Neural cell (in vitro differentiated cells): Measurements from ENCODE around the gene METRN. TPM values are rescaled to one million over a fixed set of nuclear protein-coding genes. Genes with fewer than 3 reads are reported as not detected.

Source experiments
- H2AFZ ChIP-seq: fragments of 200-600, 300-800 bp; sonication (generic), shearing (Covaris generic); 2 replicates; pipeline ENCODE4 v1.6.0; 2014; ENCODE audit warnings: low read depth, mild to moderate bottlenecking, antibody characterized with exemption, low read length, moderate library complexity
- H3F3A ChIP-seq: fragments of 200-600 bp; shearing (Covaris generic); 2 replicates; pipeline ENCODE4 v1.6.1; 2016; ENCODE audit warnings: mild to moderate bottlenecking, moderate library complexity, mixed read lengths, antibody characterized with exemption, low read length; ENCODE audit not compliant: insufficient read depth, poor library complexity, severe bottlenecking
- H3K27ac ChIP-seq: fragments of 200-600, 300-800 bp; sonication (generic), shearing (Covaris generic); 2 replicates; pipeline ENCODE4 v1.5.1; 2014; ENCODE audit warnings: mild to moderate bottlenecking, low read length, moderate library complexity
- H3K27me3 ChIP-seq: fragments of 300-800, 200-600 bp; sonication (generic), shearing (Covaris generic); 2 replicates; pipeline ENCODE4 v1.6.0; 2014; ENCODE audit warnings: mild to moderate bottlenecking, low read depth, low read length, moderate library complexity; ENCODE audit not compliant: insufficient read depth
- H3K36me3 ChIP-seq: fragments of 300-800, 200-600 bp; sonication (generic), shearing (Covaris generic); 2 replicates; pipeline ENCODE4 v1.5.1; 2014; ENCODE audit warnings: mild to moderate bottlenecking, antibody characterized with exemption, low read length, moderate library complexity; ENCODE audit not compliant: insufficient read depth
- H3K4me2 ChIP-seq: fragments of 300-800, 200-600 bp; sonication (generic), shearing (Covaris generic); 2 replicates; pipeline ENCODE4 v1.6.0; 2014; ENCODE audit warnings: mild to moderate bottlenecking, low read length
- H3K4me3 ChIP-seq: fragments of 300-800, 200-600 bp; sonication (generic), shearing (Covaris generic); 2 replicates; pipeline ENCODE4 v1.5.1; 2014; ENCODE audit warnings: mild to moderate bottlenecking, low read length, moderate library complexity
- H3K79me2 ChIP-seq: fragments of 200-600 bp; shearing (Covaris generic); replicated peaks from 2 replicates; pipeline ENCODE4 v1.6.0; 2014; ENCODE audit warnings: mild to moderate bottlenecking, low read length, moderate library complexity; ENCODE audit not compliant: insufficient read depth
- H3K9ac ChIP-seq: fragments of 300-800, 200-600 bp; sonication (generic), shearing (Covaris generic); 2 replicates; pipeline ENCODE4 v1.6.1; 2016; ENCODE audit warnings: mild to moderate bottlenecking, low read length, mixed read lengths
- H3K9me2 ChIP-seq: fragments of 200-600 bp; shearing (Covaris generic); 2 replicates; pipeline ENCODE4 v1.6.1; 2016; ENCODE audit warnings: mild to moderate bottlenecking, low read length, mixed read lengths; ENCODE audit not compliant: insufficient read depth
- H3K9me3 ChIP-seq: fragments of 200-600, 300-800 bp; sonication (generic), shearing (Covaris generic); 2 replicates; pipeline ENCODE4 v1.6.1; 2016; ENCODE audit warnings: mild to moderate bottlenecking, mixed run types, low read length, moderate library complexity, mixed read lengths
- H4K20me1 ChIP-seq: fragments of 200-600 bp; shearing (Covaris generic); 2 replicates; pipeline ENCODE4 v1.6.1; 2016; ENCODE audit warnings: mild to moderate bottlenecking, mixed run types; ENCODE audit not compliant: insufficient read depth
- CTCF ChIP-seq: fragments of 450-650 bp; IDR thresholded peaks from 2 replicates; pipeline ENCODE4 v1.5.1; 2014; ENCODE audit warnings: antibody characterized with exemption, mild to moderate bottlenecking, moderate library complexity; ENCODE audit not compliant: poor library complexity, severe bottlenecking
- EP300 ChIP-seq: fragments of 450-650 bp; conservative IDR thresholded peaks from 2 replicates; pipeline ENCODE4 v1.6.1; 2014; ENCODE audit warnings: antibody characterized with exemption, mild to moderate bottlenecking, moderate library complexity; ENCODE audit not compliant: poor library complexity, severe bottlenecking
- EZH2 ChIP-seq: fragments of 200-600, 300-800 bp; shearing (Covaris generic), sonication (generic); IDR thresholded peaks from 2 replicates; pipeline ENCODE4 v1.6.1; 2014; ENCODE audit warnings: antibody characterized with exemption, low read length, borderline replicate concordance, mild to moderate bottlenecking; ENCODE audit not compliant: insufficient read depth, poor library complexity, severe bottlenecking
- MXI1 ChIP-seq: fragments of 450-650 bp; conservative IDR thresholded peaks from 2 replicates; pipeline ENCODE4 v1.6.1; 2014; ENCODE audit warnings: antibody characterized with exemption, mild to moderate bottlenecking; ENCODE audit not compliant: poor library complexity, severe bottlenecking
- POLR2AphosphoS5 ChIP-seq: IDR thresholded peaks from 2 replicates; pipeline ENCODE4 v1.6.1; 2012
- RAD21 ChIP-seq: fragments of 450-650 bp; conservative IDR thresholded peaks from 2 replicates; pipeline ENCODE4 v1.6.1; 2014; ENCODE audit warnings: antibody characterized with exemption, mild to moderate bottlenecking, moderate library complexity
- REST ChIP-seq: IDR thresholded peaks from 2 replicates; pipeline ENCODE4 v1.6.1; 2012; ENCODE audit warnings: borderline replicate concordance
- SMC3 ChIP-seq: fragments of 450-650 bp; conservative IDR thresholded peaks from 2 replicates; pipeline ENCODE4 v1.6.1; 2014; ENCODE audit warnings: antibody characterized with exemption, mild to moderate bottlenecking, moderate library complexity; ENCODE audit not compliant: poor library complexity
- TAF1 ChIP-seq: IDR thresholded peaks from 2 replicates; pipeline ENCODE4 v1.6.1; 2012; ENCODE audit warnings: low read depth
- polyA plus RNA-seq: library from polyadenylated mRNA; depleted of rRNA; stranded (reverse); fragments of >200 nt; gene quantifications from 2 replicates; pipeline ENCODE4 v1.2.3, GENCODE V29; 2014

Gene METRN
- polyA plus RNA-seq, 1 donor from 2014 or later, result 37.6 TPM

GRCh38 chr16:673399-673991 is 41.4 kb upstream of the METRN start:
- Histone ChIP-seq H3K9ac (no peak overlapping the region), H3K27me3 (peaks cover 3% of the 10 kb centered on the region)

More at GRCh38 chr16:673399-673991, 41.4 kb upstream of the METRN start:
- Histone ChIP-seq H3K9me3 (no peaks in the 10 kb centered on the region), H3K27ac (no peak overlapping the region), H3K9me2 (no peaks in the 10 kb centered on the region), H2AFZ (no peak overlapping the region), H3K4me2 (no peak overlapping the region), H3K79me2 (peaks cover 4% of the 10 kb centered on the region), H4K20me1 (no peaks in the 10 kb centered on the region), H3K36me3 (no peaks in the 10 kb centered on the region), H3F3A (no peaks in the 10 kb centered on the region), H3K4me3 (no peak overlapping the region)
- TF ChIP-seq EP300 (no peak), RAD21 (no peak), TAF1 (no peak), POLR2AphosphoS5 (no peak), CTCF (no peak), SMC3 (no peak), MXI1 (no peak), EZH2 (no peak), REST (no peak)
